Brain microvascular endothelial cell (primary cell): Measurements from ENCODE around the gene GGACT.

ENCODE experiments used
- DNase-seq: peaks from one replicate; pipeline ENCODE4 v3.0.0-alpha.2; 2020
- H3K27ac ChIP-seq: fragments of 250-450 bp; sonication (Bioruptor Pico); 2 replicates; pipeline ENCODE4 v1.5.1; 2020; ENCODE audit warnings: mild to moderate bottlenecking, moderate library complexity
- H3K27me3 ChIP-seq: fragments of 250-450 bp; sonication (Bioruptor Pico); replicated peaks from 2 replicates; pipeline ENCODE4 v1.5.1; 2020; ENCODE audit warnings: mild to moderate bottlenecking
- H3K36me3 ChIP-seq: fragments of 250-450 bp; sonication (Bioruptor Pico); replicated peaks from 2 replicates; pipeline ENCODE4 v1.5.1; 2020; ENCODE audit warnings: mild to moderate bottlenecking
- H3K4me3 ChIP-seq: 2 replicates; pipeline ENCODE4 v1.5.1; 2011; ENCODE audit warnings: low read depth, mild to moderate bottlenecking, control low read depth, low read length, moderate library complexity
- in situ Hi-C: cut with HindIII; loops from 2 replicates; pipeline ENCODE4 v1.10.0; 2017; ENCODE audit warnings: low sequenced_read_pairs, low pct_ligation_motif_present
- TF ChIP-seq, protein P1 (sequence below): IDR thresholded peaks from 2 replicates; pipeline ENCODE4 v1.5.1; 2011; ENCODE audit warnings: low read depth, mild to moderate bottlenecking, moderate library complexity, low read length, control low read depth, inconsistent platforms; ENCODE audit errors: missing control alignments

GGACT gene

GRCh38 chr13:100483841-100484381, 104.7 kb downstream of the GGACT start:
- in situ Hi-C loops = no loop called here
- TF ChIP-seq, protein P1, sequence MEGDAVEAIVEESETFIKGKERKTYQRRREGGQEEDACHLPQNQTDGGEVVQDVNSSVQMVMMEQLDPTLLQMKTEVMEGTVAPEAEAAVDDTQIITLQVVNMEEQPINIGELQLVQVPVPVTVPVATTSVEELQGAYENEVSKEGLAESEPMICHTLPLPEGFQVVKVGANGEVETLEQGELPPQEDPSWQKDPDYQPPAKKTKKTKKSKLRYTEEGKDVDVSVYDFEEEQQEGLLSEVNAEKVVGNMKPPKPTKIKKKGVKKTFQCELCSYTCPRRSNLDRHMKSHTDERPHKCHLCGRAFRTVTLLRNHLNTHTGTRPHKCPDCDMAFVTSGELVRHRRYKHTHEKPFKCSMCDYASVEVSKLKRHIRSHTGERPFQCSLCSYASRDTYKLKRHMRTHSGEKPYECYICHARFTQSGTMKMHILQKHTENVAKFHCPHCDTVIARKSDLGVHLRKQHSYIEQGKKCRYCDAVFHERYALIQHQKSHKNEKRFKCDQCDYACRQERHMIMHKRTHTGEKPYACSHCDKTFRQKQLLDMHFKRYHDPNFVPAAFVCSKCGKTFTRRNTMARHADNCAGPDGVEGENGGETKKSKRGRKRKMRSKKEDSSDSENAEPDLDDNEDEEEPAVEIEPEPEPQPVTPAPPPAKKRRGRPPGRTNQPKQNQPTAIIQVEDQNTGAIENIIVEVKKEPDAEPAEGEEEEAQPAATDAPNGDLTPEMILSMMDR = no peak
- Histone ChIP-seq H3K27me3 (no peaks in the 10 kb centered on the region), H3K4me3 (no peak overlapping the region), H3K36me3 (no peaks in the 10 kb centered on the region), H3K27ac (no peak overlapping the region)
- no peak for DNase-seq

DNA sequence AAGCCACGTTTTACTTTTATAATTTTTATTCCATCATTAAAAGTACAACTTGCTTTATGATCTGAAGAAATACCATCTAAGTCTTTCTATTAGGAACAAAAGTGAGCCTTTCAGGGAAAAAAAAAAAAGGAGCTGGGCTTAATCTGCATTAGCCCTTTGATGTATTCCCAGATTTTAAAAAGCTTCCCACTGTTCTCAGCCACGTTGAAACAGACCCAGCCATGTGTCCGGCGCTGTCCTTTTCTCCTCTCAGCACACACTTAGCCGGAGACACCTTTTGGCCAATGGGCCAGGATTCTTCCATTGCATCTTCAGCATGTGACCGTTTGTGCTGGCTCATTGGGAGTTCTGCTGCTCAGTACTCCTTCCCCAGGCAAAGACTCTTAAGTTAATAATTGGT, 105.5 kb downstream of the GGACT start:
- DNase-seq = no peak
- H3K27me3 ChIP-seq = no peaks in the 10 kb centered on the region
- H3K4me3 ChIP-seq = no peak overlapping the region
- no peak overlapping the region for H3K27ac ChIP-seq
- TF ChIP-seq, protein P1 = no peak
- in situ Hi-C loops = no loop called here
- no peaks in the 10 kb centered on the region for H3K36me3 ChIP-seq

DNA sequence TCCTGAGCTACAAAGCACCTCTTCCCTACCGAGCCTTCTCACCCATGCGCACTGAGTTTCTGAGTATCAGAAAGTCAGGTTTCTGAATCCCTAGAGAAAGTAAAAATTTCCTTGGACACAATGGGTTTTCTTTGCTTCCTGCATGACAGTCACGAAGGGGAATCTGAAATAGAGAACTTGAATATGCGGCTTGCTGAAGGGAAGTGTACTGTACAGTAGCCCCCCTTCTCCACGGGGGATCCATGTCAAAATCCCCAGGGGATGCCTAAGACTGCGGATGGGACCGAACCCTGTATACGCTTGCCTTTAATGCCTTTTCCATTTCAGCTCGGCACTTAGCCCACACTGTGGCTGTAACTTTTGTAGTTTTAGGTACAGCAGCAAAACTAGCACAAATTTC, 107.9 kb downstream of the GGACT start:
- Histone ChIP-seq H3K36me3 (no peaks in the 10 kb centered on the region), H3K4me3 (no peak overlapping the region), H3K27ac (no peak overlapping the region), H3K27me3 (no peaks in the 10 kb centered on the region)
- no peak for DNase-seq
- in situ Hi-C loops = no loop called here
- TF ChIP-seq, protein P1 = no peak
